HG02852 (cell line): ENCODE data around the gene RALB.

Experiments used
- ATAC-seq: cut with Tn5 transposase; IDR thresholded peaks from one replicate; pipeline ENCODE4 v1.9.1; 2021; ENCODE audit warnings: mild to moderate bottlenecking, moderate library complexity; ENCODE audit not compliant: unreplicated experiment

The RALB gene

GRCh38 chr2:120330946-120331822, 78.5 kb downstream of the RALB start:
- ATAC-seq = no peak

- no peak for ATAC-seq
These were observed 79.3 kb downstream of the RALB start for GRCh38 chr2:120331903-120332302.

GRCh38 chr2:120332384-120332783, 79.7 kb downstream of the RALB start:
- ATAC-seq = no peak

- ATAC-seq = no peak
These were observed 81.4 kb downstream of the RALB start for GRCh38 chr2:120334068-120334467.

GRCh38 chr2:120336749-120337148, 84.1 kb downstream of the RALB start:
- ATAC-seq = no peak

- ATAC-seq = no peak
These were observed 85.4 kb downstream of the RALB start for GRCh38 chr2:120338015-120338414.

GRCh38 chr2:120341977-120342376, 89.3 kb downstream of the RALB start:
- no peak for ATAC-seq

GRCh38 chr2:120342446-120342845, 89.8 kb downstream of the RALB start:
- no peak for ATAC-seq

GRCh38 chr2:120343100-120343432, 90.4 kb downstream of the RALB start:
- ATAC-seq = no peak

- peak; percentile 49 for ATAC-seq
These were observed 90.9 kb downstream of the RALB start for GRCh38 chr2:120343433-120344105.
